Thyroid gland (tissue), 4 donors: Measurements from ENCODE around the gene MSMO1. TPM values are rescaled to one million over a fixed set of nuclear protein-coding genes. Genes with fewer than 3 reads are reported as not detected.
A peak's percentile ranks its signal among the peaks of the same experiment; 100 is the strongest.

ENCODE experiments used
- DNase-seq, 2 donors: peaks; one replicate each; pipeline ENCODE4 v3.0.0-alpha.2; 2019
- H3K27ac ChIP-seq, 3 donors: fragments of 200-600 bp; sonication (generic); 1 replicate in 2 of 3; 2 replicates in 1 of 3; pipeline ENCODE4 v1.5.1; 2016 to 2019; ENCODE audit warnings: mild to moderate bottlenecking in 1 of 3, moderate library complexity in 1 of 3
- H3K27me3 ChIP-seq: fragments of 200-600 bp; sonication (generic); one replicate; pipeline ENCODE4 v1.5.1; 2019
- H3K36me3 ChIP-seq, 2 donors: fragments of 200-600 bp; sonication (generic); one replicate each; pipeline ENCODE4 v1.5.1; 2016 to 2019
- H3K4me1 ChIP-seq, 2 donors: fragments of 200-600 bp; sonication (generic); one replicate each; pipeline ENCODE4 v1.5.1; 2017 to 2019
- H3K4me3 ChIP-seq, 3 donors: fragments of 200-600 bp; sonication (generic); replicated peaks in 1 of 3; 1 replicate in 2 of 3; 2 replicates in 1 of 3; pipeline ENCODE4 v1.5.1; 2016; ENCODE audit warnings: mild to moderate bottlenecking in 1 of 3
- H3K9me3 ChIP-seq: fragments of 200-600 bp; sonication (generic); one replicate; pipeline ENCODE4 v1.5.1; 2017
- CTCF ChIP-seq, 6 experiments: fragments of 200-600 bp in 3 of 6; fragments of 450-650 bp in 3 of 6; sonication (generic) in 3 of 6; IDR thresholded peaks; one replicate each; pipeline ENCODE4 v1.5.1; 2016 to 2019; ENCODE audit warnings: antibody characterized with exemption in 6 of 6, mild to moderate bottlenecking in 2 of 6, inconsistent platforms in 1 of 6, moderate library complexity in 1 of 6
- POLR2A ChIP-seq, 2 donors: fragments of 450-650 bp; IDR thresholded peaks; one replicate each; pipeline ENCODE4 v1.6.1; 2017; ENCODE audit warnings: antibody characterized with exemption in 2 of 2, mild to moderate bottlenecking in 2 of 2, moderate library complexity in 1 of 2
- WGBS, 2 donors: methylation state at CpG; one replicate each; pipeline ENCODE4 v1.1.5; 2017; 5-methylcytosine and 5-hydroxymethylcytosine counted together
- intact Hi-C: fragments of 100-400 bp; cut with DNase I; formaldehyde crosslinking; loops from one replicate; pipeline ENCODE4 v1.15.1; 2023
- total RNA-seq, 4 donors: library from RNA; depleted of rRNA; stranded (reverse); fragments of >200 nt; gene quantifications; one replicate each; pipeline ENCODE4 v1.2.3, GENCODE V29; 2016

Gene MSMO1
- total RNA-seq, 4 donors from 2014 or later = 27.7 to 39.7 (median 32.7) TPM

GRCh38 chr4:165289423-165289785 lies 38.1 kb upstream of the MSMO1 start:
- H3K27ac ChIP-seq = peak overlapping the region in 1 of 3 donors; percentile 11
- H3K36me3 ChIP-seq = no peaks in the 10 kb centered on the region
- intact Hi-C loops = no loop called here
- TF ChIP-seq POLR2A (IDR thresholded peaks at IDR 0.05) = no peak
- no peak for TF ChIP-seq CTCF (IDR thresholded peaks at IDR 0.05)
- H3K4me1 ChIP-seq = peaks cover 0 to 4% of the 10 kb centered on the region in 2 donors
- H3K9me3 ChIP-seq = no peaks in the 10 kb centered on the region
- DNase-seq = no peak
- no peak overlapping the region for H3K4me3 ChIP-seq
- H3K27me3 ChIP-seq = no peaks in the 10 kb centered on the region

GRCh38 chr4:165293061-165293460 lies 34.4 kb upstream of the MSMO1 start:
- Histone ChIP-seq H3K27me3 (no peaks in the 10 kb centered on the region), H3K27ac (no peak overlapping the region), H3K4me3 (no peak overlapping the region), H3K9me3 (no peaks in the 10 kb centered on the region), H3K36me3 (peaks cover 5 to 6% of the 10 kb centered on the region in 2 donors), H3K4me1 (peaks cover 6 to 12% of the 10 kb centered on the region in 2 donors)
- intact Hi-C loops = no loop called here
- no peak for DNase-seq
- TF ChIP-seq CTCF (IDR thresholded peaks at IDR 0.05) (no peak), POLR2A (IDR thresholded peaks at IDR 0.05) (no peak)
- WGBS, 2 donors = 97 to 99% methylated on average over 6 of the region's 6 CpGs

- Histone ChIP-seq H3K9me3 (no peaks in the 10 kb centered on the region), H3K4me1 (peaks cover 6 to 12% of the 10 kb centered on the region in 2 donors), H3K36me3 (peaks cover 5 to 10% of the 10 kb centered on the region in 2 donors), H3K27me3 (no peaks in the 10 kb centered on the region), H3K4me3 (no peak overlapping the region), H3K27ac (no peak overlapping the region)
- no peak for TF ChIP-seq POLR2A (IDR thresholded peaks at IDR 0.05)
- TF ChIP-seq CTCF (IDR thresholded peaks at IDR 0.05) = no peak
- intact Hi-C loops = no loop called here
- 60 to 72% methylated on average over 2 of the region's 2 CpGs for WGBS, 2 donors
- no peak for DNase-seq
Measured at GRCh38 chr4:165293927-165294649, 33.4 kb upstream of the MSMO1 start.

GRCh38 chr4:165294907-165295306 lies 32.6 kb upstream of the MSMO1 start:
- Histone ChIP-seq H3K4me1 (peaks cover 6 to 12% of the 10 kb centered on the region in 2 donors), H3K4me3 (no peak overlapping the region), H3K27ac (no peak overlapping the region), H3K27me3 (no peaks in the 10 kb centered on the region), H3K36me3 (peaks cover 5 to 10% of the 10 kb centered on the region in 2 donors), H3K9me3 (no peaks in the 10 kb centered on the region)
- intact Hi-C loops = no loop called here
- TF ChIP-seq CTCF (IDR thresholded peaks at IDR 0.05) (no peak), POLR2A (IDR thresholded peaks at IDR 0.05) (no peak)
- 40 to 41% methylated on average over 5 of the region's 5 CpGs for WGBS, 2 donors
- DNase-seq = peak in 1 of 2 donors; percentile 2

- no peaks in the 10 kb centered on the region for H3K27me3 ChIP-seq
- H3K36me3 ChIP-seq = peaks cover 5 to 10% of the 10 kb centered on the region in 2 donors
- H3K4me1 ChIP-seq = peaks cover 6 to 15% of the 10 kb centered on the region in 2 donors
- H3K4me3 ChIP-seq = no peak overlapping the region
- WGBS, 2 donors = 98% methylated on average over 8 of the region's 8 CpGs
- H3K27ac ChIP-seq = no peak overlapping the region
- DNase-seq = no peak
- no peaks in the 10 kb centered on the region for H3K9me3 ChIP-seq
- TF ChIP-seq CTCF (IDR thresholded peaks at IDR 0.05) (no peak), POLR2A (IDR thresholded peaks at IDR 0.05) (no peak)
- intact Hi-C loops = no loop called here
Measured at GRCh38 chr4:165297626-165298025, 29.8 kb upstream of the MSMO1 start.
